ENCODE measurements around the gene PLEKHA5.
"Not testable (repeated sequence)": the region's sequence is repeated elsewhere in the genome, so short reads cannot be mapped to it uniquely, and the experiment has no call there.

PLEKHA5 gene

DNA sequence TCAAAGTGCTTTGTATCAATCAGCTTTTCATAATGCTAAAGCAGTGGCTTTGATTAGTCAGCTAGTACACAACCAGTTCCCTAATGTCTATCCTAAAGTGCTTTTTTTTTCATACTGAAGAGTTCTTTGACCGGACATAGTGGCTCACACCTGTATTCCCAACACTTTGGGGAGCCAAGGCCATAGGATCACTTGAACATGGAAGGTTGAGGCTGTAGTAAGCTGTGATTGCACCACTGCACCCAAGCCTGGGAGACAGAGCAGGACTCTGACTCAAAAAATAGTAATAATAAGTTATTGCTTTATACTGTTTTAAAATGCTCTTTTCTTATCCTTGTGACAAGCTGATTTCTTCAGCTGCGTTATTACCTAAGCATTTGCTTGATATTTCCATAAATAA, 155.1 kb downstream of the PLEKHA5 start:
- no peak for DNase-seq (ENCODE audit: low read depth)

DNA sequence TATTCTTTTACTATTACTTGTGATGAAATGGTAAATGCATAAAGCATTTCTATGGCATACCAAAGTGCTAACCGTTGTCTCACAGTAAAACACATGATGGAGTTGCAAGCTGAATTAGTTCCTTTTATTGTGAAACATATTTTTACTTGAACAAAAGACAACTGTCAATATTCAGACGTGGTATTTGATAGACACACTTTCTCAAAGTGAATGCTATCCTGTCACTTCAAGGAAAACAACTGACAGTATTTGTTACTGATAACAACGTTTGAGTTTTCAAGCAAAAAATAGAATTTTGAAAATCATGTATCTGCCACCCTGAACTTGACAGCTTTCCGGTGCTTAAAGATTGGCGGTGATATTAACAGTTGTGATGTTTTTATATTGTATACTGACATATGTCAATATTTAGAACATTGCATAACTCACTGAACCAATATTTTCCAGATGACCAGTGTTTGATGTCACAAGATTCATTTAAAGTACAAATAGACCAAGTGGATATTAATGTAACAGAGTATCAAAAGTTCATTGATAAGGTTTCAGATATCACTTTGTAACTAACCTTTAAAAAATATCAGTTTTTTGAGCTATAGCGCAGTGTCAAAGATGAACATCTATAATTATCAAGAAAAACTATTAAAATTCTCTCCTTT, 156.4 kb downstream of the PLEKHA5 start:
- no peak for DNase-seq (ENCODE audit: low read depth)

DNA sequence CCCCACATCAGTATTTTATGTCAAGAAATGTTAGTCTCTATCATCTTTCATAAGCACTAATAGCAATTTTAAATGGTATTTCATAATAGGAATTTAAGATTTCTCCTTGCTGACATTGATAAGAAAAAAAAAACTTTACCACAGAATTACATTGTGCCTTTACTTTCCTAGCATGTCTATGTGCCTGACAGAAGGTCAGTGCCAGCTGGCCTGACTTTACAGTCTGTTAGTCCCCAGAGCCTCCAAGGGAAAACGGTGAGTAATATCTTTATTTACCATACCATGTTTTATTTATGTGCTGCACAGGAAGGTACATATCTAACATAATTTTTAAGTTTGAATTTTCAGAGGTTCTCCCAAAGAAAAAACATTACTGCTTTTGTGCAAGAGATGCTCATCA, 157.8 kb downstream of the PLEKHA5 start:
- no peak for DNase-seq (ENCODE audit: low read depth)

DNA sequence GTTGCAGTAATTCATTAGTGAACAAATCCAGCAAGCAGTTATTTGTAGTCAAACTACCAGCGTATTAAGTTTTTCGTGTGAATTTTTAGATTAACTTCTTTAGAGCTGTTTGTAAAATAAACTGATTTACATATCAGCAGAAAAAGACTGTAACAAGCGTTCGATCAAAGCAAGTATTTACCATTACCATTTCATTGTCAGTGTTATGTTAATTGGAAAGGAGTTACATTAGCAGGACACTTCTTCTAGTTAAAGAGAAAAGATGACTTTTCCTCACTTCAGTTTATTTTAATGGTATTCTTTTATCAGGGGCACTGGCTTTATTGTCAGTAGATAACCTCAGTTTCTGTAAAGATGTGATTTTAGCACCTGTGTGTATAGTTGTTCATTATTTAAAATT, 158.6 kb downstream of the PLEKHA5 start:
- no peak for DNase-seq (ENCODE audit: low read depth)

DNA sequence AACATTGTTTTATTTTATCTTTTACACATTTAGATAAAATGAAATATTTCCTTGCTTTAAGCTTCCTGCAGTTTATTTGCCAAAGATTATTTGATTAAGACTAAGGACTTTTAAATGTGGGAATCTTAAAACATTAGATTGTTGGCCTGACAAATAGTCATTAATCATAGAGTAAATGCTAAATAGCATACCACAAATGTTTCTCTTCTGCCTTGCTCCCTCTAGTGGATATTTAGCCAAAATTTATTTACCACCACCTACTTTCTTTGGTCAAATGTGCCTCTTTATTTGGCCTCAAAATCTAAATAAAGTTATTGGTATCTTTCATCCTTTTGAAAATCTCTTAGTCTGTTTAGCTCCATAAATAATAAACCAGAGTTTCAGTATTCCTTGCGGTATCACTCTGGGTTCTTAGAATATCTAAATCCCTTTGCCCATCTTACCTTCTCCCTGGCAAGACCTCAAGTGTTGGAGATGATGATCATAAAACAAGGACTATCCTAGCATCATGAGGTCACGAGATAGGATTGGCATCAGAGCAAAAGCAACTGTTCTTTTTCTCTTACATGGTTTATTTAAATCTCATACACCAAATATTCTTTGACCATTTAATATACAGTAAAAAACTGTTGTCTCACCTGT, 159.2 kb downstream of the PLEKHA5 start:
- DNase-seq (ENCODE audit: low read depth) = no peak

DNA sequence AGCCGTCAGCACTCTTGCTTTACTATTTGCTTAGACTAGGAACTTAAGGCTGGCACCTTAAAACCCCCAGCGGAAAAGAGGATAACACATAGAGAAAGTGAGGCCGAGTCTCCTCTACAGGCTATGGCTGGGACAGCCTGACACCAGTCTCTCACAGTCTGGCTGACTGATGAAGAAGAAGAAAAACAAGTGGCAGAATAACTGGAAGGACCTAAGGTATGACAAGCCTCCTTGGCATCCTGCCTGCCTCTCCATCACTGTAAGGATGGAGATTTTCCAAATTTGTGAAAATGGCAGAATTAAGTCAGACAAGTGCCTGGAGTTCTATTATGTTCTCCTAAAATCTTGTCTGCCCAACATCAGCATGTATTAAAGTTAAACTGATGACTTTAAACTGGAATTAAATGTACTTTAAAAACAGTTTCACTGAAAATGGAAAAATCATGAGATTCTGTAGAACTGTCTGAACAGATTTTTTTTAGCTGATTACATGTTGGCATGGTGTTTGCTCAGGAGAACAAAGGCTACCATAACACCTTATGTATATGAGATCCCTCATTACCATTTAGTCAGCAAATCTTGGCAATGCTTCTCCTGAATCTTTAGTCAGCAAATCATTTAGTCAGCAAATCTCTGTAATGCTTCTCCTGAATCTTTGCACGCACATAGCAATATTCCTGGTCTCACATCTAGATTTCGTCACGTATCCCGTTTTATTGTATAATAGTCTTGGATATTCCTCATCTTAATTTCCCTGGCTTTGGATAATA, 169.5 kb downstream of the PLEKHA5 start:
- DNase-seq (ENCODE audit: low read depth) = no peak

DNA sequence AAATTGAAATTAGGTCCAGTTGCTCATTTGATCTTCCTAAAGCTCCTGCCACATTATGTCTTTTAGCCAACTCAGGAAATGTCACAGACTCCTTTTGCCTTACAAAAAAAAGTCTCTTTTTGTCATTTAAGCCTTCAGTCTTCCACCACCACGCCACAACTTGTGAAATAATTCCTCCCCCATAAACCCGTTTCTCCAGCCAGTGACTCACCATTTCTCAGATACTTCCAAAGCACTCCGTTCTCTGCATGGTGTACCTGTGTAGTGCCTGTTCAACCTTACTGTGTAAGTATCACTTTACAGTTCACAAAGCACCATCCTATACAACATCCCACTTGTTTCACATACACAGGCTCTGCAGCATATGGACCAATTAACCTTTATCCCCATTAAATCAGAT, 170.2 kb downstream of the PLEKHA5 start:
- no peak for DNase-seq (ENCODE audit: low read depth)

DNA sequence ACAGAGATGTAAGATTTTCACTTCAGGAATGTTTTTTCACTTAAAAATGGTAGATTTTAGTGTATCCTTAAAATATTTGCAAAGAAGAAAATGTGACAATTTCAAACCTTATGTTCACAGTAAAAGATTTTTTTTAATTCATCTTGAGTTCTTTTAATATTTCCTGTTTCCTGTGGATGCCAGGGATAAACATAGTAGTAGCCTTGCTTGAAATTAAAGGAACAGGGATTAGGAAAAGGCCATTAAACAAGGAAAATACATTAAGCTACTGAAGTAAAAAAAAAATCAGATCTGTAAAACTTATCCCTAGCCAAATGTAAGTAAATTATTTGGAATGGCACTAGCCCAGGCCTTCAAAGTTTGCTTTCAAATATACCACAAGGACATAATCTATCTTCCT, 171.7 kb downstream of the PLEKHA5 start:
- no peak for DNase-seq (ENCODE audit: low read depth)

DNA sequence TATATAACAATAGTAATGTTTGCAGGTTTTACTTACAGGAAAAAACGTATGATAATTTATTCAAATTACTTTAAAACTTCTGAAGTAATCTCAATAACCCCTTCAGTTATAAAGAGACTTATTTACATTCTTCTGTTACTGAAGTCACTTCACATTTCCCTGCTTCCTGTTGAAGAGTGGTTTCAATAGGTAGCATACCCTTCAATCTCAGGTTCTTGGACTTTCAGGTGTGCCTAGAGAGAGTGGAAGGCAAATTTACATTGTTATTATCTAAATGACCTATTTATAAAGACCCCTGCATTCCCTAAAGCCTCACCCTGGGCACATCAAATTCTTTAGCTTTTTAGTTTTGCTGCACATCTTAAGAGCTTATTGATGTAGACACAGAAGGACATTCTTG, 172.2 kb downstream of the PLEKHA5 start:
- DNase-seq (ENCODE audit: low read depth) = no peak

DNA sequence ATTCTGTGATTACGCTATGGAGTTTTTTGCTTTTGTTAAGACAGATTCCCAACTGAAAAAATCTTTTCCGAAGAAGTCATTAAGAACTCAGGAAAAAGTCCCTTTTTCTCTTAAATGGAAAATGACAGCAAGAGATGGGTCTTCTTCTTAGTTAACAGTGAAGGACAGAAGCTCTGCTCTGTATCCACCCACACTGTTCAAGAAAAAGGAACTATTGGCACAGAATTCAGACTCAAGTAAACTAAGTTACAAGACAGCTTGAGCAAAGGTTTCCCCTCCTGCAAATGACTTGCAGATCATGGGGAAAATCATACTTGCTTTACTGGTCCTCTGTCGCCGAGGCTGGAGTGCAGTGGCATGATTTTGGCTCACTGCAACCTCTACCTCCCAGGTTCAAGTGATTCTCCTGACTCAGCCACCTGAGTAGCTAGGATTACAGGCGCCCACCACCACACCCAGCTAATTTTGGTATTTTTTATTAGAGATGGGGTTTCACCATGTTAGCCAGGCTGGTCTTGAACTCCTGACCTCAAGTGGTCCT, 172.6 kb downstream of the PLEKHA5 start:
- no peak for DNase-seq (ENCODE audit: low read depth)

DNA sequence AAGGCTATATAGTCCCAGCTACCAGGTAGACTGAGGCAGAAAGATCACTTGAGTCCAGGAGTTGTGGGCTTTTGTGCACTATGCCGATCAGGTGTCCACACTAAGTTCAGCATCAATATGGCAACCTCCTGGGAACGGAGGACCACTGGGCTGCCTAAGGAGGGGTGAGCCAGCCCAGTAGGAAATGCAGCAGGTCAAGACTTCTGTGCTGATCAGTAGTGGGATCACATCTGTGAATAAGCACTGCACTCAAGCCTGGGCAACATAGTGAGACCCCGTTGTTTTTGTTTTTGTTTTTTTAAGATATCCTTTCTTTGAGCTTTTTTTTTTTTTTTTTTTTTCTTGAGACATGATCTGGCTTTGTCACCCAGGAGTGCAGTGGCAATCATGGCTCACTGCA, 174.0 kb downstream of the PLEKHA5 start:
- DNase-seq (ENCODE audit: low read depth) = no peak

DNA sequence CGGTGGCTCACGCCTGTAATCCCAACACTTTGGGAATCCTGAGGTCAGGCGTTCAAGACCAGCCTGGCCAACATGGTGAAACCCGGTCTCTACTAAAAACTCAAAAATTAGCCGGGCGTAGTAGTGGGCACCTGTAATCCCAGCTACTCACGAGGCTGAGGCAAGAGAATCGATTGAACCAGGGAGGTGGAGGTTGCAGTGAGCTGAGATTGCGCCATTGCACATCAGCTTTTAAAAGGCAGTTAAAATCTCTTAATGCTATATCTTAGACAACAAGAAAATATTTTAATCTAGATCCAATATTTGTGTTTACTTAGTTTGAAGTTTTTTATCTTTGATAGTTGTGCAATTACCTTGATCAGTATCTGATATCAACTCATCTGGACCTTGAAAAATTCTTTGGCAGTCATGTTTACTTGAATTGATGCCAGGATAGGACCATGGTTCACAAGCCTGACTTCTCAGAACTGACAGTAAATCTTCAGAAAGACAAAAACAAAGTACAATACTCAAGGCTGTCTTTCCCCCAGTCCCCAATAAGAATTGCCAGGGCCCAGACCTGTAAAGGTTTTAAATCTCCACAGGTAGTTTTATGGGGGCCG, 174.7 kb downstream of the PLEKHA5 start:
- DNase-seq (ENCODE audit: low read depth) = no peak

DNA sequence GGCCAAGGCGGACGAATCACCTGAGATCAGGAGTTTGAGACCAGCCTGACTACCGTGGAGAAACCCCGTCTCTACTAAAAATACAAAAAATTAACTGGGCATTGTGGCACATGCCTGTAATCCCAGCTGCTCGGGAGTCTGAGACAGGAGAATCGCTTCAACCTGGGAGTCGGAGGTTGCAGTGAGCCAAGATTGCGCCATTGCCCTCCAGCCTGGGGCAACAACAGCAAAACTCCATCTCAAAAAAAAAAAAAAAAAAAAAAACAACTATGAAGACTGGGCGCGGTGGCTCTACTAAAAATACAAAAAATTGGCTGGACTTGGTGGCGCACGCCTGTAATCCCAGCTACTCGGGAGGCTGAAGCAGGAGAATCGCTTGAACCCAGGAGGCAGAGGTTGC, 176.1 kb downstream of the PLEKHA5 start:
- DNase-seq (ENCODE audit: low read depth) = not testable (repeated sequence)

DNA sequence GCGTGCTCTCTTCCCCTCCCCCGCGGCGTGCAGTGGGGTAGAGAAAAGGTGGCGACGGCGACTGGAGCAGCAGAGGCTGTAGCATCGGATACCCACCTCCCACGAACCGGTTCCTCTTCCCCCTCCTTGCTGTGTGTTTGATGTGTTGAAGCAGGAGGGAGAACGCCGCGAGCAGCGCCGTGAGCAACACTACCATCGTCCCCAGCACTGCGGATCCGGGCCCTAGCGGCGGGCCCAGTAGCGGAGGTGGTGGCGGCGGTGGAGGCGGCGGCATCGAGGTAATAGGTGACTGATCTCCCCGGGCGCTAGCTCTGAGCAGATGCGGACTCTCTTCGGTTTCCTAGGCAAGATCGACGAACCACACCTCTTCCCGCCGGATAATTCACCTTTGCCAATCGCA, 176.8 kb downstream of the PLEKHA5 start:
- DNase-seq (ENCODE audit: low read depth) = no peak

DNA sequence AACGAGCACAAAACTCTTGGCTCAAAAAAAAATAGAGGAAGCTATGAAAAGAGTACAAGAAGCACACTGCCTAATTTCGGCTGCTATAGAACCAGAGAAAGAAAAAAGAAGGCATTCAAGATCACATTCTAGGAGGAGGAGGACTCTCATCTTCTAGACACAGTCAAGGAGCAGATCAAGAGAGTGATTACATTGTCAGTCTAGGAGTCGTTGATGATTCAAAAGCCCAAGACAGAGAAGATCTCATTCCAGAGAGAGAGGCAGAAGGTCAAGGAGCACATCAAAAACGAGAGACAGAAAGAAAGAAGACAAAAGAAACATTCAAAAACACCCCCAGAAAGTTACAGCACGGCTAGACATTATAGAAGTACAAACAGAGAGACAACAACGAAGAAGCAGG, 177.9 kb downstream of the PLEKHA5 start:
- no peak for DNase-seq (ENCODE audit: low read depth)

DNA sequence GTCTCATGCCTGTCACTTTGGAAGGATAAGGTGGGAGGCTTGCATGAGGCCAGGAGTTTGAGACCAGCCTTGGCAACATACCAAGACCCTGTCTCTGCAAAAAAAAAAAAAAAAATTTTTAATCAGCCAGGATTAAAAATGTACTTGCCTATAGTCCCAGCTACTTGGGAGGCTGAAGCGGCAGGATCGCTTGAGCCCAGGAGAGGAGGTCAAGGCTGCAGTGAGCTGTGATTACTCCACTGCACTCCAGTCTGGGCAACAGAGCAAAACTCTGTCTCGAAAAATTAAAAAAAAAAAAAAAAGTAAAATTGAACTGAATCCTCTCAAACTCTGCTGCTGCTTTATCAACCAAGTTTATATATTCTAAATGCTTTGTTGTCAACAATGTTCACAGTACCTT, 181.6 kb downstream of the PLEKHA5 start:
- DNase-seq (ENCODE audit: low read depth) = no peak

DNA sequence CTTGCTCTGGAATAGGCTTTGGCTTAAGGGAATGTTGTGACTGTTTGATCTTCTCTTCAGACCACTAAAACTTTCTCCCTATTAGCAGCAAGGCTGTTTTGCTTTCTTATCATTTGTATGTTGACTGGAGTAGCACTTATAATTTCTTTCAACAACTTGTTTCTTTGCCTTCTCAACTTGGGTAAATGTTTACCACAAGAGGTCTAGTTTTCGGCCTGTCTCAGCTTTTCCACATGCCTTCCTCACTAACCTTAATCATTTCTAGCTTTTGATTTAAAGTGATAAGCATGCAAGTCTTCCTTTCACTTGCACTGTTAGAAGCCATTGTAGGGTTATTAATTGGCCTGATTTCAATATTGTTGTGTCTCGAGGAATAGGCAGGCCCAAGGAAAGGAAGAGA, 183.1 kb downstream of the PLEKHA5 start:
- no peak for DNase-seq (ENCODE audit: low read depth)

DNA sequence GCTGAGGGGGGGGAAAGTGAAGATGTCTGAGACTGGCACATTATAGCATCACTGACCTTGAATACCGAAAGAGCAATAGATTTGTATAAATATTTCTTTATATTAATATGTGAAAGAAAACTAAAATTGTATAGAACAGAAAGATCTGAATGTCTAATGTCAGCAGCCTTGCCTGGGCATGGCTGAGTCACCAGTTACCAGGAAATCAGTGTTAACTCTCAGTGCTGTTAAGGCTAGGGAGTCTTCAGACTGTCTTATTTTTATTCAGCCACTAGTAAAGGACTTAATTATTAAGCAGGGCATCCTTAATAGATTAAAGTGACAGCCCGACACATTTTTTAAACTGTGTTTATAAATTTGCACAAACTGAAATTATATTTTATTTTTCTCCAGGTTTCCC, 186.9 kb downstream of the PLEKHA5 start:
- no peak for DNase-seq (ENCODE audit: low read depth)

DNA sequence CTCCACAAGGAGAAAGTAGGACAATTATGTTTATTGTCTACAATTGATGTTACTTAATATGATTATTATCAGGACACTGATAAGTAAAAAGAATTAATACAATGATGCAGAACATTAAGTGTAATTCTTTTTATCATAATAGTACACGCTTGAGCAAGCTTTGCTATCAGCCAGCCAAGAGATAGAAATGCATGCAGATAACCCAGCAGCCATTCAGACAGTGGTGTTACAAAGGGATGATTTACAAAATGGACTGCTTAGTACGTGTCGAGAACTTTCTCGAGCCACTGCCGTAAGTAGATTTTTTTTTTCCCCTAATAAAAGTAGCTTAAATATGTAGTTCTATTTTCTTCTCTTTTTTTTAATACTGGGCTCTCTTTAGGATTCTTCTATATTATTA, 192.8 kb downstream of the PLEKHA5 start:
- DNase-seq (ENCODE audit: low read depth) = no peak

DNA sequence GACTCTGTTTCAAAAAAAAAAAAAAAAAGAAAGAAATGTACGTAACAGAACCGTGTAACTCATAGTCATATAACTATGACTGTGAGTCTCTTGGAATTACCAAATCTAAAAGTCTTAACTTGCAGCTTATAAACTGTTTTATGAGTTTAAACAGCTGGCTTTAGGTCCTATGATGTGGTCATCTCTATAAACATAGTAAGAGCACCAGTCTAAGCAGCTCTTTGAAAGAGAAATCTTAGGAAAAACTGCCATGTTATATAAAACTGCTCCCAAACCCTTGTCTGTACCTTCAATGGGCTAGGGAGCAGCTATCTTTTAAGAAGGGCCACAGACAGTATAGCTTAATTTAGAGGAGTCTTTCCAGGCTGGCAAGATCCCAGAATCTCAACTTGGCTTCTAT, 194.3 kb downstream of the PLEKHA5 start:
- no peak for DNase-seq (ENCODE audit: low read depth)

DNA sequence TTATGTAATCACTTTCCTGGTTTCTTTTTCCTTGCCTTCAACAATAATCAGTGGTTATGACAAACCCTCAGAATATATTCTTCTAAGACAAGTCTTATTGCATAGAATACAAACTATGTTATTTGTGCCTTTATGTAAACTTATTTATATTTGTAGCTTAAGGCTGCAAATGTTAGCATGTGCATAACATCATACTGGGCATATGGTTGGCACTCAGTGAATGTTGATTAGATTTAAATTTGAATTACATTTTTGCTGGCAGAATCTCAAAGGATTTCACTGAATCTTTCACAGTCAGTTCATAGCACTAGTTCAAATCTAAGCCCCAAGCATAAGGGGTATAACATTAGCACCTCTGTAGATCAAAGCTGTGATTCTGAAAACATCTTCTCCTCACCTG, 196.6 kb downstream of the PLEKHA5 start:
- DNase-seq (ENCODE audit: low read depth) = no peak

DNA sequence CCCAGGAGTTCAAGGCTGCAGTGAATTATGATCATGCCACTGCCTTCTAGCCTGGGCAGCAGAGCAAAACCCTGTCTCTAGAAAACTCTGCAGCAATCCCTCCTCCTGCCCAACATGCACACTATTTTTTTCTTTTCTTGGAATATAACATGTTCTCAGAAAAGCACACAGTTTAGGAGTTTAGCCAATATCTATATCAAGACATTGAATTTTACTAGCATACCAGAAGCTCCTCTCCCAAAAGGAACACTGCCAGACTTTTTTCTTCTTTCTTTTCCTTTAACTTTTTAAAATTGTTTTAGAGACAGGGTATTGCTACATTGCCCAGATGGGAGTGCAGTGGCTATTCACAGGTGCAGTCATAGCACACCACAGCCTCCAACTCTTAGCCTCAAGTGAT, 202.7 kb downstream of the PLEKHA5 start:
- no peak for DNase-seq (ENCODE audit: low read depth)

DNA sequence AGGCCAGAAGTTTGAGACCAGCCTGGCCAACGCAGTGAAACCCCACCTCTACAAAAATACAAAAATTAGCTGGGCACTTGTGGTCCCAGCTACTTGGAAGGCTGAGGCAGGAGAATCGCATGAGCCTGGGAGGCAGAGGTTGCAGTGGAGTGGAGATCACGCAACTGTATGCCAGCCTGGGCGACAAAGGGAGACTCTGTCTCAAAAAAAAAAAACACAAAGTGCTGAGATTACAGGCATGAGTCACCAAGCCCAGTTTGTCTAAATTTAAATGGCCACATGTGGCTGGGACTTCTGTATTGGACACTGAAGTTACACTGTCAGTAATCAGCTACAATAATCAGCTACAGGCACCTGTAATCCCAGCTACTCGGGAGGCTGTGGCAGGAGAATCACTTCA, 208.9 kb downstream of the PLEKHA5 start:
- no peak for DNase-seq (ENCODE audit: low read depth)

Data from activated T-cell treated with anti-CD3 and anti-CD28 coated beads for 24 hours (primary cell).